Measurements from ENCODE around the gene DACH1. TPM values are rescaled to one million over a fixed set of nuclear protein-coding genes. Genes with fewer than 3 reads are reported as not detected.
"Not testable (repeated sequence)": the region's sequence is repeated elsewhere in the genome, so short reads cannot be mapped to it uniquely, and the experiment has no call there.

Gene DACH1
- total RNA-seq, 1 experiment from 2014 or later = 0.11 TPM

DNA sequence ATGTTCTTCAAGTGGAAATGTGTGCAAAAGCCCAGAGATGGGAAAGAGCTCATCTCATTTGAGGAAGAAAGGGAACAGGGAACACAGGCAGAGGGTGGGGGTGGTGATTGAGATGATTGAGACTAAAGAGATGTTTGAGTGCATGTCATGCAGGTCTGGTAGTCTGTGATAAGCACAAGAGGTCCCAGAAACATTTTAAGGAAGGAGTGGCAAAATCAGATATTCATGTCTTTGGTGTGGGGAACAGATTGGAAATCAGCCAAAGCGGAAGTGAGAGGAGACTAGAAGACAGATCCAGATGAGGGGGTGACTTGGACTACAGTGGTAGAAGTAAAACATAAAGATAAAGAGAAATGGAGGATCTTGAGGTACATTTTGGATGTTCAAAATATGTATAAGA is 39.4 kb upstream of the DACH1 start:
- intact Hi-C loops (cut with micrococcal nuclease; ENCODE audit: unreplicated experiment) = no loop called here
- Histone ChIP-seq H3K27me3 (replicated peaks; ENCODE audit: insufficient read depth, low read depth, low read length, poor library complexity) (peaks cover 9% of the 10 kb centered on the region), H3K4me1 (ENCODE audit: insufficient read depth, low read length, poor library complexity, severe bottlenecking) (no peaks in the 10 kb centered on the region), H3K9me3 (ENCODE audit: low read depth, low read length, poor library complexity, severe bottlenecking) (no peaks in the 10 kb centered on the region), H3K27ac (ENCODE audit: low read depth, low read length, poor library complexity, severe bottlenecking) (no peak overlapping the region), H3K4me3 (ENCODE audit: low read depth, low read length, poor library complexity, severe bottlenecking) (no peak overlapping the region), H3K36me3 (ENCODE audit: insufficient read depth, low read length, poor library complexity, severe bottlenecking) (no peaks in the 10 kb centered on the region)
- BruUV-seq (replicated peaks) = no TSS peak
- no peak for TF ChIP-seq EZH2 (IDR thresholded peaks at IDR 0.05; ENCODE audit: borderline replicate concordance, low read depth, low read length, poor library complexity, severe bottlenecking)
- TF ChIP-seq, protein P1, sequence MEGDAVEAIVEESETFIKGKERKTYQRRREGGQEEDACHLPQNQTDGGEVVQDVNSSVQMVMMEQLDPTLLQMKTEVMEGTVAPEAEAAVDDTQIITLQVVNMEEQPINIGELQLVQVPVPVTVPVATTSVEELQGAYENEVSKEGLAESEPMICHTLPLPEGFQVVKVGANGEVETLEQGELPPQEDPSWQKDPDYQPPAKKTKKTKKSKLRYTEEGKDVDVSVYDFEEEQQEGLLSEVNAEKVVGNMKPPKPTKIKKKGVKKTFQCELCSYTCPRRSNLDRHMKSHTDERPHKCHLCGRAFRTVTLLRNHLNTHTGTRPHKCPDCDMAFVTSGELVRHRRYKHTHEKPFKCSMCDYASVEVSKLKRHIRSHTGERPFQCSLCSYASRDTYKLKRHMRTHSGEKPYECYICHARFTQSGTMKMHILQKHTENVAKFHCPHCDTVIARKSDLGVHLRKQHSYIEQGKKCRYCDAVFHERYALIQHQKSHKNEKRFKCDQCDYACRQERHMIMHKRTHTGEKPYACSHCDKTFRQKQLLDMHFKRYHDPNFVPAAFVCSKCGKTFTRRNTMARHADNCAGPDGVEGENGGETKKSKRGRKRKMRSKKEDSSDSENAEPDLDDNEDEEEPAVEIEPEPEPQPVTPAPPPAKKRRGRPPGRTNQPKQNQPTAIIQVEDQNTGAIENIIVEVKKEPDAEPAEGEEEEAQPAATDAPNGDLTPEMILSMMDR (conservative IDR thresholded peaks at IDR 0.05; ENCODE audit: low read depth, low read length) = no peak
- ChIA-PET CTCF (no interaction called here), POLR2A (ENCODE audit: low non-redundant PET) (no interaction called here)
- DNase-seq (ENCODE audit: low spot score) = no peak

DNA sequence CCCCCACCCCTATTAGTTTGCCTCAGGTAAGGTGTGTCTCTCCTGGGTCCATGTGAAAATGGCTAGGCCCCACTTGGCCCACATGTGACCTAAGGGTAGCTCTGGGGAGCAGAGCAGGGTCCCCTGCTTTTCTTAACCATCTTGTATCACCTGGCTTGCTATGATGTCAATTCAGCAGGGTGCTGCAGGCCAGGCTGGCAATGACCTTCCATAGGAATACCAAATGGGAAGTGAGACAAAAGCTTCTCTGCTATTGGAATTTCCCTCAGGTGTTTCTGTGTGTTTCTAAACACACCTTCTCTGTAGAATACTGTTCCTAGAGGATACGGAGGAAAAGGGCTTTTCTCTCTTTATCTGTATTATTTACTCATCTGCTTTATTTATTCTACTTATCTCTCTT is 35.7 kb upstream of the DACH1 start:
- Histone ChIP-seq H3K36me3 (ENCODE audit: insufficient read depth, low read length, poor library complexity, severe bottlenecking) (no peaks in the 10 kb centered on the region), H3K4me3 (ENCODE audit: low read depth, low read length, poor library complexity, severe bottlenecking) (no peak overlapping the region), H3K4me1 (ENCODE audit: insufficient read depth, low read length, poor library complexity, severe bottlenecking) (no peaks in the 10 kb centered on the region), H3K9me3 (ENCODE audit: low read depth, low read length, poor library complexity, severe bottlenecking) (no peaks in the 10 kb centered on the region), H3K27ac (ENCODE audit: low read depth, low read length, poor library complexity, severe bottlenecking) (no peak overlapping the region), H3K27me3 (replicated peaks; ENCODE audit: insufficient read depth, low read depth, low read length, poor library complexity) (peaks cover 10% of the 10 kb centered on the region)
- intact Hi-C loops (cut with micrococcal nuclease; ENCODE audit: unreplicated experiment) = no loop called here
- BruUV-seq (replicated peaks) = no TSS peak
- DNase-seq (ENCODE audit: low spot score) = no peak
- ChIA-PET POLR2A (ENCODE audit: low non-redundant PET) (no interaction called here), CTCF (no interaction called here)
- TF ChIP-seq, protein P1 (conservative IDR thresholded peaks at IDR 0.05; ENCODE audit: low read depth, low read length) = no peak
- no peak for TF ChIP-seq EZH2 (IDR thresholded peaks at IDR 0.05; ENCODE audit: borderline replicate concordance, low read depth, low read length, poor library complexity, severe bottlenecking)

DNA sequence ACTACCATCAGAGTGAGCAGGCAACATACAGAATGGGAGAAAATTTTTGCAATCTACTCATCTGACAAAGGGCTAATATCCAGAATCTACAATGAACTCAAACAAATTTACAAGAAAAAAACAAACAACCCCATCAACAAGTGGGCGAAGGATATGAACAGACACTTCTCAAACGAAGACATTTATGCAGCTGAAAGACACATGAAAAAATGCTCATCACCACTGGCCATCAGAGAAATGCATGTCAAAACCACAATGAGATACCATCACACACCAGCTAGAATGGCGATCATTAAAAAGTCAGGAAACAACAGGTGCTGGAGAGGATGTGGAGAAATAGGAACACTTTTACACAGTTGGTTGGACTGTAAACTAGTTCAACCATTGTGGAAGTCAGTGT is 26.5 kb upstream of the DACH1 start:
- H3K9me3 ChIP-seq (ENCODE audit: low read depth, low read length, poor library complexity, severe bottlenecking); BruUV-seq (replicated peaks); H3K4me1 ChIP-seq (ENCODE audit: insufficient read depth, low read length, poor library complexity, severe bottlenecking); H3K4me3 ChIP-seq (ENCODE audit: low read depth, low read length, poor library complexity, severe bottlenecking); H3K36me3 ChIP-seq (ENCODE audit: insufficient read depth, low read length, poor library complexity, severe bottlenecking); CTCF ChIA-PET; DNase-seq (ENCODE audit: low spot score); POLR2A ChIA-PET (ENCODE audit: low non-redundant PET); intact Hi-C loops (cut with micrococcal nuclease; ENCODE audit: unreplicated experiment); H3K27ac ChIP-seq (ENCODE audit: low read depth, low read length, poor library complexity, severe bottlenecking): not testable (repeated sequence)
- H3K27me3 ChIP-seq (replicated peaks; ENCODE audit: insufficient read depth, low read depth, low read length, poor library complexity) = peaks cover 16% of the 10 kb centered on the region

DNA sequence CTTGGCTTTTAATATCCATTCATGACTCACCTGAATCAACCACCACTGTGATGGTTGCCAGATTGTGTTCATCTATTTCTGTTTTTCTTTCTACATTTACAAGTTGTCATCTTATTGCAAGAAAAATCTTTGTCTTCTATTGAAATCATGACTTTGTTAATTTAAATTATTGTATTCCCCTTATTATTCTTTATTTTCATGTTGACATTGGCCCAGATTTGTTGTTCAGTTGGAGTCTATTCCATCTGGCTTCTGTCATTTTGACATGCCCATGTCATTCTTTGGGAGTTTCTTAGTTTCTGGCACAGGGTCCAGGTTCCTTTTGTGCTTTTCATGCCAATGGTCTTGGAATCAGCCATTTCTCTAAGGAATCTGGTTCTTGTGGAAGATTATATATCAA is 19.9 kb upstream of the DACH1 start:
- Histone ChIP-seq H3K9me3 (ENCODE audit: low read depth, low read length, poor library complexity, severe bottlenecking) (no peaks in the 10 kb centered on the region), H3K4me3 (ENCODE audit: low read depth, low read length, poor library complexity, severe bottlenecking) (no peak overlapping the region), H3K27me3 (replicated peaks; ENCODE audit: insufficient read depth, low read depth, low read length, poor library complexity) (peaks cover 20% of the 10 kb centered on the region), H3K4me1 (ENCODE audit: insufficient read depth, low read length, poor library complexity, severe bottlenecking) (no peaks in the 10 kb centered on the region), H3K27ac (ENCODE audit: low read depth, low read length, poor library complexity, severe bottlenecking) (no peak overlapping the region), H3K36me3 (ENCODE audit: insufficient read depth, low read length, poor library complexity, severe bottlenecking) (no peaks in the 10 kb centered on the region)
- no peak for DNase-seq (ENCODE audit: low spot score)
- ChIA-PET POLR2A (ENCODE audit: low non-redundant PET) (no interaction called here), CTCF (no interaction called here)
- BruUV-seq (replicated peaks) = no TSS peak
- no peak for TF ChIP-seq EZH2 (IDR thresholded peaks at IDR 0.05; ENCODE audit: borderline replicate concordance, low read depth, low read length, poor library complexity, severe bottlenecking)
- TF ChIP-seq, protein P1 (conservative IDR thresholded peaks at IDR 0.05; ENCODE audit: low read depth, low read length) = no peak
- intact Hi-C loops (cut with micrococcal nuclease; ENCODE audit: unreplicated experiment) = no loop called here
